IPS-18c (cell line): Measurements from ENCODE around the gene BIN1.
"Not testable (repeated sequence)": the region's sequence is repeated elsewhere in the genome, so short reads cannot be mapped to it uniquely, and the experiment has no call there.

Experiments
- H3K4me3 ChIP-seq: 2 replicates; pipeline ENCODE4 v1.7.0; 2013; ENCODE audit warnings: low read depth, mild to moderate bottlenecking, low read length, moderate library complexity; ENCODE audit not compliant: insufficient read depth
- H3K9me3 ChIP-seq: one replicate; pipeline ENCODE4 v1.6.1; 2013; ENCODE audit warnings: mild to moderate bottlenecking, low read length, moderate library complexity; ENCODE audit not compliant: control insufficient read depth, insufficient read depth

The BIN1 gene

GRCh38 chr2:127138281-127138680 lies 31.3 kb upstream of the BIN1 start:
- H3K9me3 ChIP-seq: no peaks in the 10 kb centered on the region
- H3K4me3 ChIP-seq: no peak overlapping the region

GRCh38 chr2:127137741-127138140 lies 30.8 kb upstream of the BIN1 start:
- Histone ChIP-seq H3K4me3 (no peak overlapping the region), H3K9me3 (no peaks in the 10 kb centered on the region)

DNA sequence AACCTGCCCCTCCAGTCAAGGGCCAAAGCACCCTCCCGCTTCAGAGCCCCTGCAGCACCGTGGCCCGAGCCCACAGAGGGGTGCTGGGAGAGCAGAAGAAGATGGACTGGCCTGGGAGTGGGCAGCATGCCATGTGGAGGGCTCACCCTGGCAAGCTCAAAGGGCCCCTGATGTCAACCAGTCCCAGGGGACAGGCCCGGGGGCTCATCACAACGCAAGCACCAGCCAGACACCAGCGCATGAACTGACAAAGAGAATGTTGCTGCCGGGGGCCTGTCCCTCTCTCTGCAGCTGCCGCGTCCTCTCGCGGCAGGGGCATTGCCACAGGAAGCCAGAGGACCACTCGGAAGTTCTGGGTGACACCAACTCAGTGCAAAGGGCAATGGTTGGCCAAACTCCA lies 30.3 kb upstream of the BIN1 start:
- Histone ChIP-seq H3K4me3 (no peak overlapping the region), H3K9me3 (no peaks in the 10 kb centered on the region)

GRCh38 chr2:127134833-127135830 lies 28.2 kb upstream of the BIN1 start:
- no peak overlapping the region for H3K4me3 ChIP-seq
- H3K9me3 ChIP-seq: no peaks in the 10 kb centered on the region

- H3K9me3 ChIP-seq: no peaks in the 10 kb centered on the region
- H3K4me3 ChIP-seq: no peak overlapping the region
Observed at GRCh38 chr2:127134235-127134634, 27.3 kb upstream of the BIN1 start.

DNA sequence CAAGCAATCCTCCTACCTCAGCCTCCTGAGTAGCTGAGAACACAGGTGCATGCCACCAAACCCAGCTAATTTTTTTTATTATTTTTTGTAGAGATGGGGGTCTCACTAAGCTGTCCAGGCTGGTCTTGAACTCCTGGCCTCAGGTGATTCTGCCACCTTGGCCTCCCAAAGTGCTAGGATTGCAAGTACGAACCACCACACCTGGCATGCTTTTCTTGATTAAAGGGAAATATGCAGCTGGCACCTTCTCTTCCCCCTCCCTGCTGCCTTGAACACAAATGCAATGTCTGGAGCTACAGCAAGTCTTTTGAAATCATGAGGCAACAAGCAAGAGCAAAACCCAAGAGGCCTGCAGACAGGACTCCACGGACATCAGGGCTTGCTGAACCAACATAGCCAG lies 26.8 kb upstream of the BIN1 start:
- Histone ChIP-seq H3K9me3 (no peaks in the 10 kb centered on the region), H3K4me3 (no peak overlapping the region)

DNA sequence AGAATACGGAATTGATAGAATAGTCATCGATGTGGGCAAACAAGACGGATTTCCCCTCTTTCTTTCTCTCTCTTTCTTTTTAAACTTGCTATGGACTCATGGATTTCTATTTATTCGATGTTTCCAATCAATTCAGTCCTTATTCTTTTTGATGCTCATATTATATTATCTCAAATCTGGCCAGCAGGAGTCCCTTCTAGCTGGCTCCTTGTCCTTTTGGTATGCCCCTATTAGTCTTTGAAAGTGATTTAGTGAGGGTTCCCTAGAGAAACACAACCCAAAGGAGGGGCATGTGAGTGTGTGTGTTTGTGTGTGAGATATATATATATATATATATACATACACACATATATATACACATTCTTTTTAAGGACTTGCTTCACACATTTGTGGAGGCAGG lies 23.5 kb upstream of the BIN1 start:
- H3K9me3 ChIP-seq: no peaks in the 10 kb centered on the region
- no peak overlapping the region for H3K4me3 ChIP-seq

GRCh38 chr2:127129937-127130336 lies 23.0 kb upstream of the BIN1 start:
- Histone ChIP-seq H3K9me3 (no peaks in the 10 kb centered on the region), H3K4me3 (no peak overlapping the region)

GRCh38 chr2:127128445-127128904 lies 21.5 kb upstream of the BIN1 start:
- Histone ChIP-seq H3K9me3 (peaks cover 5% of the 10 kb centered on the region), H3K4me3 (no peak overlapping the region)

GRCh38 chr2:127125821-127126220 lies 18.9 kb upstream of the BIN1 start:
- Histone ChIP-seq H3K9me3 (peaks cover 8% of the 10 kb centered on the region), H3K4me3 (no peak overlapping the region)

- H3K4me3 ChIP-seq: no peak overlapping the region
- H3K9me3 ChIP-seq: peaks cover 12% of the 10 kb centered on the region
Observed at GRCh38 chr2:127124426-127124825, 17.5 kb upstream of the BIN1 start.

DNA sequence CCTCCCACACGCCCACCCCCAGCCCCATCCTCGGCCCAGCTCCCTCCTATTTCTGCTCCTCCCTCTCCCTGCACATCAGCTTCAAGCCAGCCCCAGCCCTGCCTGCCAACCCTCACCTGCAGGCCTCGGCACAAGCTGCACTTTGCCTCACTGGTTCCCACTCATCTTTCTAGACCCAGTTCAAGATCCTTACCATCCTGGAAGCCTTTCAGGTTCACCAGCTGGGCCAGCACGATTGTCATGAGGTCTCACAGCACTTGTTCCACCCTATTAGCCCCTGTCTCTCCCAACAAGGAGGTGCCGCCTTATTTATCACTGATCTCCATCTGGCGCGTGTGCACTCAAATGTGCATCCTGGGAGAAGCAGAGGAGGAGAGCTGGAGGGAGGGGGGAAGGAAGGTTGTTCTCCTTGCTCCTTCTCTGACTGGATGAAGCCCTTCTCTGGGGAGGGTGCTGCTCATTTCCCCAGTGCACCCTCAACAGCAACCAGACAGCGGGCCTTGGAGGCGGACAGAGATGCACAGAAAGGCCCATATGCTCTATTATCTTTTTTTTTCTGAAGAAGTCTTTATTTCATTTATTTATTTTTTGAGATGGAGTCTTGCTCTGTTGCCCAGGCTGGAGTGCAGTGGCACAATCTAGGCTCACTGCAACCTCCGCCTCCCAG lies 15.5 kb upstream of the BIN1 start:
- no peak overlapping the region; the same call in 1 of the 2 replicates for H3K4me3 ChIP-seq
- peaks cover 12% of the 10 kb centered on the region for H3K9me3 ChIP-seq

DNA sequence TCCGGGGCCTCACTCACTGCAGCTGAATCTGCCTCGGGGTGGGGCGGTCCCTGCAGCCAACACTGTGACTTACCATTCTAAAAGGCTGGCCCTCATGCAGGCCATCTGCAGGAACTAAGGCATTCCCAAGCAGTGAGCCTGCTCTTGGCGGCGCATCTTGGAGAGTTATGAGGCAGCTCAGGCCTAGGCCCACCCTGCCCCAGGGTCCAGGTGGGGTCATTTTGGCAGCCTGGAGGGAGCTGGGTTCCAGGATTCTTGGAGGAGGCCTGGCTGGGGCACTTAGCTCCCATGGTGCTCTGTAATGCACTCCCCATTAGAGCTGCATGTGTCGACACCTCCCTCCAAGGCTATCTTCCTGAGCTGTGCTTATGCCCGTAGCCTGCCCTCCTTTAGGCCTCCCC lies 14.8 kb upstream of the BIN1 start:
- Histone ChIP-seq H3K4me3 (no peak overlapping the region), H3K9me3 (peaks cover 12% of the 10 kb centered on the region)

GRCh38 chr2:127121353-127121752 lies 14.4 kb upstream of the BIN1 start:
- H3K4me3 ChIP-seq: no peak overlapping the region
- H3K9me3 ChIP-seq: peaks cover 12% of the 10 kb centered on the region

- peaks cover 12% of the 10 kb centered on the region for H3K9me3 ChIP-seq
- not testable (repeated sequence) for H3K4me3 ChIP-seq
Observed at GRCh38 chr2:127120408-127120807, 13.5 kb upstream of the BIN1 start.

DNA sequence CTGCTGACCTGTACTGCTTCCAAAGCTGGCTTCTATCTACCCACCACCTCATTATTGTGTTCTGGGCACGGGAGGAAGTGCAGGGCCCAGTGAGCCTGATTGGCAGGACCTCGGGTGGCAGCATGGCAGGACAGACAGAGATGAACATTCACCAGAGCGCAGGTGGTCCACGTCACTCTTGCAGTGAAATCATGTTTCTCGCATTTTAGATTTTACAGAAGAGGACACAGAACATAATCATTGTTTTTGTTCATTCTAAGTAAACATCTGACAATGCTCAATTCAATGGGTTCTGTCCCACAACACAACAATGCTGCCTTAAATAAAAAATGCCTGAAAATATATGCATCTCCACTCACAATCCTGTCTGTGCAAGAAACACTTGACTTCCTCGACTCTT lies 11.5 kb upstream of the BIN1 start:
- Histone ChIP-seq H3K4me3 (no peak overlapping the region), H3K9me3 (peaks cover 7% of the 10 kb centered on the region)

DNA sequence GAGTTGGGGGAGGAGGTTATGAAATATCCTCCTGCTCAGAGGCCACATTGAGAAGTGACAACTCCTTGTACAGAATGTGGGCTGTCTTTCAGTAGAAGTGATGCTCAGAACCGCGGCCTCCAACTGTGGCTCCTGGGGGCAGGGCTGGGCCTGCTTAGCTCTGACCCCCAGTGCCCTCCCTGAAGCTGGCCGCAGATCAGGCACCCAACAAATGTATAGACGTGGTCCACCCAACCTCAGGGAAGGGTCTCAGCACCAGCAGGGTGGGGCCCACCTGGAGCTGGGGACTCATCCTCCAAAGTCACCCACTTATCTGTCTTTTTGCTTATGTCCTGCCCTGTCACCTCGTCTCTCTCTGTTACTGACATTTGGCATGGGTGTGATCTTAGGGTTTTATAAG lies 11.1 kb upstream of the BIN1 start:
- Histone ChIP-seq H3K9me3 (peaks cover 7% of the 10 kb centered on the region), H3K4me3 (no peak overlapping the region)

GRCh38 chr2:127117603-127118002 lies 10.6 kb upstream of the BIN1 start:
- Histone ChIP-seq H3K9me3 (peaks cover 7% of the 10 kb centered on the region), H3K4me3 (no peak overlapping the region)
